PC-3 (cell line): ENCODE data around the gene TMEM44.

Experiments
- EZH2 ChIP-seq: fragments of 300-600 bp; sonication (generic); IDR thresholded peaks from one replicate; pipeline ENCODE4 v1.6.1; 2017; ENCODE audit warnings: antibody characterized with exemption, mild to moderate bottlenecking, low read length; ENCODE audit not compliant: unreplicated experiment
- TF ChIP-seq, protein P1 (sequence below): fragments of 300-600 bp; sonication (generic); conservative IDR thresholded peaks from 2 replicates; pipeline ENCODE4 v1.5.1; 2017; ENCODE audit warnings: antibody characterized with exemption, low read depth, mild to moderate bottlenecking, low read length

DNA sequence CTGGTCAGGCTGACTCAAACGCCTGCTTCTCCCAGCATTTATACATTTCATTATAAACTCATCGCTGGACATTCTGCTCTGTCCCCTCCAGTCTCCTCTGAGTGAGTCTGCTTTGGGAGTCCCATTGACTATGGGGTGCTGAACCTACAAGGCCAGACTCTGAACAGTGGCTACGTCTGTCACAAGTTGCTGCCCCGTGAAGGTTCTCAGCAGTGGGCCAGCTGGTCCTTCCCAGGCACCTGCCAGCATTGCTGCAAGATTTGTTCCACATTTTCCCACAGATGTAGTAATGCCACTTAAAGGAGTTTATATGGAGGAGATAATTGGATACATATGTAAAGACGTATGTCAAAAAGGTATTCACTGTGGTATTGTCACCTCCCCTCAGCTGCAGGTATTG, 73.7 kb downstream of the TMEM44 start:
- TF ChIP-seq, protein P1, sequence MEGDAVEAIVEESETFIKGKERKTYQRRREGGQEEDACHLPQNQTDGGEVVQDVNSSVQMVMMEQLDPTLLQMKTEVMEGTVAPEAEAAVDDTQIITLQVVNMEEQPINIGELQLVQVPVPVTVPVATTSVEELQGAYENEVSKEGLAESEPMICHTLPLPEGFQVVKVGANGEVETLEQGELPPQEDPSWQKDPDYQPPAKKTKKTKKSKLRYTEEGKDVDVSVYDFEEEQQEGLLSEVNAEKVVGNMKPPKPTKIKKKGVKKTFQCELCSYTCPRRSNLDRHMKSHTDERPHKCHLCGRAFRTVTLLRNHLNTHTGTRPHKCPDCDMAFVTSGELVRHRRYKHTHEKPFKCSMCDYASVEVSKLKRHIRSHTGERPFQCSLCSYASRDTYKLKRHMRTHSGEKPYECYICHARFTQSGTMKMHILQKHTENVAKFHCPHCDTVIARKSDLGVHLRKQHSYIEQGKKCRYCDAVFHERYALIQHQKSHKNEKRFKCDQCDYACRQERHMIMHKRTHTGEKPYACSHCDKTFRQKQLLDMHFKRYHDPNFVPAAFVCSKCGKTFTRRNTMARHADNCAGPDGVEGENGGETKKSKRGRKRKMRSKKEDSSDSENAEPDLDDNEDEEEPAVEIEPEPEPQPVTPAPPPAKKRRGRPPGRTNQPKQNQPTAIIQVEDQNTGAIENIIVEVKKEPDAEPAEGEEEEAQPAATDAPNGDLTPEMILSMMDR = no peak
- no peak for TF ChIP-seq EZH2
